ENCODE results near the gene U2AF2. TPM values are rescaled to one million over a fixed set of nuclear protein-coding genes. Genes with fewer than 3 reads are reported as not detected.
A peak's percentile ranks its signal among the peaks of the same experiment; 100 is the strongest.

Gene U2AF2
- total and polyA plus RNA-seq, 2 of the 8 experiments (the other 6 are each of a cell fraction or from before 2014, with no cell fraction given) = 162 to 252 TPM

DNA sequence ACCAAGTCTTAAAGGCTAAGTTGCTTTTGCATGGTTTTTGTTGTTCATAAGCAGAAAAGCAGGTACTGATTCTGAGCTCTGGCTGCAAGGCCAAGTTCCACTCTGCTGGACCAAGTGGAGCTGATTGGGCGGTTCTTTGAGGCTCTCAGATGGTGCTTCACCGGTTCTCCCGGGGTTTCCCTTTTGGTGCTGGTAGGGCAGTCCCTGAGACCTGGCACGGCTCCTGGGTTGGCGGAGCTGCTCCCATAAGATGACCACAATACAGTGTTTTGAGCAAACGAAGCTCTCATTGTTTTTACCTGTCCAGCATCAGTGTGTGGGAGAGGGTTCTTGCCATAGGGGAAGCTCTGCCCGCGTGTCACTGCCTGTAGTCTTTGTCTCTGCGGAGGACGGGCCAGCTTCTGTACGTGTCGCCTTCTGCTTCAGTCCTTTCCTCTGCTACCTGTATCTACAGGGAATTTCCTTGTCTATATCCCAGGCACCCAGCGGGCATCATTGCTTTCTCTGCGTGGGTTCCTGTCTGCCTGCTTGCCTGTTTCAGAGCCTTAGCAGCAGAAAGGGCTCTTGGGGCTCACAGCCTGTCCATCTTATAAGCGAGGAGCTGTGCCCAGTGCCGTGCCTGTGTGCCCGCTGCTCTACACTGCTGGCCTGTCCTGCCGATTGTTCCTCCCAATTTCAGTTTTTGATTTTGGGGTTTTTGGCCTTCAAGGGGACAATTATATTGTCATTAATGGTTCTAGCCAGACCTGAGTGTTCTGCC lies 2.3 kb downstream of the U2AF2 start:
- FAIRE-seq = no peak
- H3K27ac ChIP-seq (ENCODE audit: low read depth, low read length) = no peak overlapping the region; the same call in 1 of the 2 replicates
- H4K91ac ChIP-seq (replicated peaks; ENCODE audit: insufficient read length, low read length) = no peak overlapping the region
- H3K18ac ChIP-seq (ENCODE audit: extremely low read depth, low read length) = no peak overlapping the region
- TF ChIP-seq POLR2A (IDR thresholded peaks at IDR 0.05; ENCODE audit: control extremely low read depth in 1 of 2, low read depth in 2 of 2, low read length in 2 of 2) = peak in 1 of 2 experiments; percentile 27; a peak in 1 of 3 replicates
- TF ChIP-seq, protein P1, sequence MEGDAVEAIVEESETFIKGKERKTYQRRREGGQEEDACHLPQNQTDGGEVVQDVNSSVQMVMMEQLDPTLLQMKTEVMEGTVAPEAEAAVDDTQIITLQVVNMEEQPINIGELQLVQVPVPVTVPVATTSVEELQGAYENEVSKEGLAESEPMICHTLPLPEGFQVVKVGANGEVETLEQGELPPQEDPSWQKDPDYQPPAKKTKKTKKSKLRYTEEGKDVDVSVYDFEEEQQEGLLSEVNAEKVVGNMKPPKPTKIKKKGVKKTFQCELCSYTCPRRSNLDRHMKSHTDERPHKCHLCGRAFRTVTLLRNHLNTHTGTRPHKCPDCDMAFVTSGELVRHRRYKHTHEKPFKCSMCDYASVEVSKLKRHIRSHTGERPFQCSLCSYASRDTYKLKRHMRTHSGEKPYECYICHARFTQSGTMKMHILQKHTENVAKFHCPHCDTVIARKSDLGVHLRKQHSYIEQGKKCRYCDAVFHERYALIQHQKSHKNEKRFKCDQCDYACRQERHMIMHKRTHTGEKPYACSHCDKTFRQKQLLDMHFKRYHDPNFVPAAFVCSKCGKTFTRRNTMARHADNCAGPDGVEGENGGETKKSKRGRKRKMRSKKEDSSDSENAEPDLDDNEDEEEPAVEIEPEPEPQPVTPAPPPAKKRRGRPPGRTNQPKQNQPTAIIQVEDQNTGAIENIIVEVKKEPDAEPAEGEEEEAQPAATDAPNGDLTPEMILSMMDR (IDR thresholded peaks at IDR 0.05; ENCODE audit: control extremely low read depth in 1 of 3, insufficient read depth in 1 of 3, low read depth in 1 of 3, low read length in 3 of 3) = no peak
- H3K4me3 ChIP-seq (ENCODE audit: extremely low read depth in 1 of 4, insufficient read depth in 2 of 4, low read depth in 3 of 4, low read length in 4 of 4) = peak overlapping the region; percentile 84 to 93 (median 92); a peak in 7 of 8 replicates
- peak overlapping the region in 3 of 4 experiments; percentile 5 to 100 (median 98); a peak in 4 of 7 replicates for H3K9ac ChIP-seq (replicated peaks in 1 of 4; ENCODE audit: extremely low read depth in 1 of 4, low read depth in 3 of 4, low read length in 3 of 4)
- no peak overlapping the region for H3K56ac ChIP-seq (replicated peaks; ENCODE audit: insufficient read length, low read depth, low read length)
- peaks cover 45 to 63% of the 10 kb centered on the region in 2 experiments for H3K79me2 ChIP-seq (ENCODE audit: control insufficient read depth in 1 of 2, insufficient read depth in 2 of 2, low read length in 2 of 2)
- no peak overlapping the region for H2BK20ac ChIP-seq (ENCODE audit: low read length)
- peak overlapping the region; percentile 81 to 94 for H3K4me2 ChIP-seq (ENCODE audit: insufficient read depth in 1 of 2, low read depth in 2 of 2, low read length in 2 of 2)
- H3K4ac ChIP-seq (replicated peaks; ENCODE audit: insufficient read length, low read depth, low read length) = no peak overlapping the region
- H2BK12ac ChIP-seq (ENCODE audit: low read depth, low read length) = no peak overlapping the region
- 0 out of 2 replicates have a peak overlapping the region, but pooled peaks have one; percentile 46 for H2AK5ac ChIP-seq (ENCODE audit: low read depth, low read length)
- H2BK120ac ChIP-seq (replicated peaks; ENCODE audit: low read depth, low read length) = no peak overlapping the region
- no peak for DNase-seq (ENCODE audit: low read depth in 1 of 2, low spot score in 2 of 2)
- H2BK15ac ChIP-seq (ENCODE audit: low read length) = 0 out of 2 replicates have a peak overlapping the region, but pooled peaks have one; percentile 53
- peaks cover 23 to 24% of the 10 kb centered on the region in 2 experiments for H4K20me1 ChIP-seq (replicated peaks in 1 of 2; ENCODE audit: control insufficient read depth in 1 of 2, insufficient read depth in 2 of 2, low read length in 2 of 2)
- POLR2A ChIA-PET (ENCODE audit: partially characterized antibody) = interaction anchor here (0.6 to 5.8 kb wide), 16 partner anchors 8 to 462 kb away, joined by 3 to 75 read pairs (median 4); partner anchors contain the start of gene EPN1
- CTCF ChIA-PET (ENCODE audit: partially characterized antibody) = interaction anchor here (0.6 to 2.8 kb wide), 7 partner anchors 14 to 1330 kb away, joined by 3 to 19 read pairs (median 3); partner anchors contain the start of gene SYT5
- peak overlapping the region; percentile 80 for H2BK5ac ChIP-seq (ENCODE audit: low read depth, low read length)
- H3K4me1 ChIP-seq (replicated peaks in 1 of 4; ENCODE audit: control insufficient read depth in 3 of 4, insufficient read depth in 4 of 4, low read length in 3 of 4) = peaks cover 3 to 16% (median 10%) of the 10 kb centered on the region in 4 experiments; a peak in 6 of 7 replicates
- H3K27me3 ChIP-seq (replicated peaks in 1 of 4; ENCODE audit: control insufficient read depth in 3 of 4, extremely low read depth in 1 of 4, insufficient read depth in 3 of 4, low read length in 3 of 4) = no peaks in the 10 kb centered on the region
- WGBS, 2 experiments (ENCODE audit: extremely low coverage in 1 of 2, insufficient coverage in 1 of 2, insufficient read length in 1 of 2, insufficient replicate concordance in 2 of 2, low coverage in 1 of 2, low lambda C conversion rate in 2 of 2, missing lambda C conversion rate in 1 of 2) = 75% methylated on average over 18 of the region's 18 CpGs; no CpG with 5 or more reads in 1 of the 2 experiments
- H3K23ac ChIP-seq (ENCODE audit: insufficient read length) = no peak overlapping the region
- no peak overlapping the region for H2AFZ ChIP-seq (ENCODE audit: low read length)
- no peak overlapping the region for H3K14ac ChIP-seq (ENCODE audit: insufficient read length)
- no peak overlapping the region for H4K8ac ChIP-seq (ENCODE audit: extremely low read depth, insufficient read depth, low read length)
- H3K9me3 ChIP-seq (ENCODE audit: insufficient read depth in 2 of 2, low read depth in 1 of 2, low read length in 1 of 2) = no peaks in the 10 kb centered on the region
- H3K36me3 ChIP-seq (ENCODE audit: control insufficient read depth in 2 of 4, insufficient read depth in 4 of 4, low read length in 3 of 4) = peaks cover 7 to 21% (median 18%) of the 10 kb centered on the region in 4 experiments; a peak in 6 of 8 replicates
- H4K5ac ChIP-seq (ENCODE audit: insufficient read length, low read depth, low read length) = no peak overlapping the region
- peaks cover 8% of the 10 kb centered on the region; the same call in 1 of the 2 replicates for H3K79me1 ChIP-seq (ENCODE audit: low read depth, low read length)
- H3K23me2 ChIP-seq (ENCODE audit: low read depth, low read length) = peaks cover 13% of the 10 kb centered on the region

Data from H1 (cell line).